Smooth muscle cell (in vitro differentiated cells): ENCODE data around the gene CRAMP1. TPM values are rescaled to one million over a fixed set of nuclear protein-coding genes. Genes with fewer than 3 reads are reported as not detected.

Experiments
- DNase-seq: peaks from one replicate; lab custom pipeline; 2025; ENCODE audit not compliant: unreplicated experiment; lab: John Stamatoyannopoulos, UW
- H2AFZ ChIP-seq: fragments of 200-600 bp; sonication (generic); 2 replicates; pipeline ENCODE4 v1.6.0; 2016; ENCODE audit warnings: antibody characterized with exemption, low read depth, mild to moderate bottlenecking
- H3F3A ChIP-seq: fragments of 200-600 bp; sonication (generic); 2 replicates; pipeline ENCODE4 v1.6.0; 2017; ENCODE audit warnings: antibody characterized with exemption, low read depth
- H3K27ac ChIP-seq: fragments of 200-600 bp; sonication (generic); 2 replicates; pipeline ENCODE4 v1.5.1; 2016; ENCODE audit warnings: low read depth, mild to moderate bottlenecking
- H3K27me3 ChIP-seq: fragments of 200-600 bp; sonication (generic); 2 replicates; pipeline ENCODE4 v1.6.1; 2016; ENCODE audit warnings: low read depth, mild to moderate bottlenecking
- H3K36me3 ChIP-seq: fragments of 200-600 bp; sonication (generic); 2 replicates; pipeline ENCODE4 v1.5.1; 2016; ENCODE audit warnings: low read depth
- H3K4me1 ChIP-seq: fragments of 200-600 bp; sonication (generic); 2 replicates; pipeline ENCODE4 v1.5.1; 2016; ENCODE audit warnings: low read depth
- H3K4me2 ChIP-seq: fragments of 200-600 bp; sonication (generic); 2 replicates; pipeline ENCODE4 v1.6.0; 2016; ENCODE audit warnings: mild to moderate bottlenecking
- H3K4me3 ChIP-seq: fragments of 200-600 bp; sonication (generic); 2 replicates; pipeline ENCODE4 v1.5.1; 2016; ENCODE audit warnings: mild to moderate bottlenecking
- H3K79me2 ChIP-seq: fragments of 200-600 bp; sonication (generic); 2 replicates; pipeline ENCODE4 v1.6.0; 2016; ENCODE audit warnings: low read depth, mild to moderate bottlenecking
- H3K9ac ChIP-seq: fragments of 200-600 bp; sonication (generic); 2 replicates; pipeline ENCODE4 v1.6.0; 2016; ENCODE audit warnings: low read depth
- H3K9me3 ChIP-seq: fragments of 200-600 bp; sonication (generic); replicated peaks from 2 replicates; pipeline ENCODE4 v1.5.1; 2016; ENCODE audit warnings: low read depth
- H4K20me1 ChIP-seq: fragments of 200-600 bp; sonication (generic); 2 replicates; pipeline ENCODE4 v1.6.0; 2016; ENCODE audit warnings: low read depth
- WGBS: methylation state at CpG from one replicate; pipeline ENCODE4 v1.1.7; 2016; ENCODE audit warnings: low lambda C conversion rate; 5-methylcytosine and 5-hydroxymethylcytosine counted together
- polyA plus RNA-seq: library from polyadenylated mRNA; unstranded; fragments of >200 nt; fragmentation: Nextera tagmentation; extraction: Ambion mirVana; gene quantifications from 2 replicates; pipeline ENCODE4 v1.2.1, GENCODE V29; 2016
- total RNA-seq: library from RNA; depleted of rRNA; stranded (reverse); fragments of >200 nt; gene quantifications from 2 replicates; pipeline ENCODE4 v1.2.3, GENCODE V29; 2014
- TF ChIP-seq, protein P1 (sequence below): fragments of 200-600 bp; sonication (generic); IDR thresholded peaks from 2 replicates; pipeline ENCODE4 v1.5.1; 2017; ENCODE audit warnings: borderline replicate concordance, mild to moderate bottlenecking, antibody characterized with exemption; ENCODE audit not compliant: insufficient read depth, poor library complexity, severe bottlenecking

Gene CRAMP1
- total and polyA plus RNA-seq, 2 experiments from 2014 or later: 7.9 to 16.5 TPM

GRCh38 chr16:1687427-1688316 is 75.5 kb downstream of the CRAMP1 start:
- TF ChIP-seq, protein P1, sequence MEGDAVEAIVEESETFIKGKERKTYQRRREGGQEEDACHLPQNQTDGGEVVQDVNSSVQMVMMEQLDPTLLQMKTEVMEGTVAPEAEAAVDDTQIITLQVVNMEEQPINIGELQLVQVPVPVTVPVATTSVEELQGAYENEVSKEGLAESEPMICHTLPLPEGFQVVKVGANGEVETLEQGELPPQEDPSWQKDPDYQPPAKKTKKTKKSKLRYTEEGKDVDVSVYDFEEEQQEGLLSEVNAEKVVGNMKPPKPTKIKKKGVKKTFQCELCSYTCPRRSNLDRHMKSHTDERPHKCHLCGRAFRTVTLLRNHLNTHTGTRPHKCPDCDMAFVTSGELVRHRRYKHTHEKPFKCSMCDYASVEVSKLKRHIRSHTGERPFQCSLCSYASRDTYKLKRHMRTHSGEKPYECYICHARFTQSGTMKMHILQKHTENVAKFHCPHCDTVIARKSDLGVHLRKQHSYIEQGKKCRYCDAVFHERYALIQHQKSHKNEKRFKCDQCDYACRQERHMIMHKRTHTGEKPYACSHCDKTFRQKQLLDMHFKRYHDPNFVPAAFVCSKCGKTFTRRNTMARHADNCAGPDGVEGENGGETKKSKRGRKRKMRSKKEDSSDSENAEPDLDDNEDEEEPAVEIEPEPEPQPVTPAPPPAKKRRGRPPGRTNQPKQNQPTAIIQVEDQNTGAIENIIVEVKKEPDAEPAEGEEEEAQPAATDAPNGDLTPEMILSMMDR: no peak
- Histone ChIP-seq H3K4me1 (no peaks in the 10 kb centered on the region), H4K20me1 (peaks cover 37% of the 10 kb centered on the region), H2AFZ (no peak overlapping the region), H3K4me3 (no peak overlapping the region), H3K4me2 (no peak overlapping the region), H3K9ac (peak overlapping the region; percentile 78), H3F3A (peaks cover 21% of the 10 kb centered on the region), H3K27ac (peak overlapping the region; percentile 97), H3K79me2 (peaks cover 78% of the 10 kb centered on the region), H3K27me3 (no peaks in the 10 kb centered on the region), H3K36me3 (peaks cover 16% of the 10 kb centered on the region), H3K9me3 (no peaks in the 10 kb centered on the region)
- no peak for DNase-seq
- WGBS: 94% methylated on average over 17 of the region's 17 CpGs

DNA sequence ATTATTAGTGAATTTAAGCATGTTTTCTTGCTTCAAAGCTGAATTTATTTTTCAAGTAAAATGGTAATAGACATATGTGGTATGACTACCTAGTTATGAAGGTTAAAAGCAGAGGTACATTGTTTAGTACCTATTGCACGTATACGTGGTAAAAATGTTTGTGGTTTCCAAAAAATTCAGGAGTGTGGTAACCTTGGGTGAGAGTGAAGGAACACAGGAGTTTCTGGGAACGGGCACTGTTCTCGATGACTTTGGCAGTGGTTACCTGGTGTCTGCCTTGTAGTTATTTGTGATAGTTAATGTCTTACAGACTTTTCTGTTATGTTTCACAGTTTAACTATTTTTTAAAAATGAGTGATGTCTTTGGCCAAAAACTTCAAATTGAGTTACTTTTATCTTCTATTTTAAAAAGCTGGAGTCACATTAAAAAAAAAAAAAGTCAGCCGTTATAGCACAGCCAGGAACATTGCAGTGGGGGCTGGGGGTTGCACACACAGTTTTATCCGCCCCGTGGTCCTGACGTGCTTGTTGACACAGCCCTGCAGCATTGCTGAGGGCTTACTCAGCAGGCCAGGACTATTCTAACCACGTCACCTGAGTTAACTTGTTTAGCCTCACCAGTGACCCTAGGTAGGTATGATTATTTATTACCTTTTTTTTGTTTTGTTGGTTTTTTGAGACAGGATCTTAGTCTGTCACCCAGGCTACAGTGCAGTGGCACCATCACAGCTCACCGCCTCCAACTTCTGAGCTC is 76.8 kb downstream of the CRAMP1 start:
- peaks cover 27% of the 10 kb centered on the region for H4K20me1 ChIP-seq
- WGBS: 70% methylated on average over 10 of the region's 10 CpGs
- peaks cover 19% of the 10 kb centered on the region for H3K36me3 ChIP-seq
- no peak overlapping the region for H3K4me3 ChIP-seq
- H3K79me2 ChIP-seq: peaks cover 77% of the 10 kb centered on the region
- no peaks in the 10 kb centered on the region for H3K9me3 ChIP-seq
- peaks cover 24% of the 10 kb centered on the region for H3F3A ChIP-seq
- H3K4me2 ChIP-seq: peak overlapping the region; percentile 2
- peak overlapping the region; percentile 97 for H3K27ac ChIP-seq
- H2AFZ ChIP-seq: no peak overlapping the region
- DNase-seq: no peak
- H3K9ac ChIP-seq: peak overlapping the region; percentile 78
- no peaks in the 10 kb centered on the region for H3K27me3 ChIP-seq
- H3K4me1 ChIP-seq: no peaks in the 10 kb centered on the region
- TF ChIP-seq, protein P1: no peak

- Histone ChIP-seq H3K36me3 (peaks cover 19% of the 10 kb centered on the region), H3K4me3 (no peak overlapping the region), H3K9ac (peak overlapping the region; percentile 78), H3K4me1 (no peaks in the 10 kb centered on the region), H3K79me2 (peaks cover 76% of the 10 kb centered on the region), H3K9me3 (no peaks in the 10 kb centered on the region), H3K27me3 (no peaks in the 10 kb centered on the region), H2AFZ (no peak overlapping the region), H3K27ac (peak overlapping the region; percentile 97), H3F3A (peaks cover 24% of the 10 kb centered on the region), H4K20me1 (peaks cover 22% of the 10 kb centered on the region), H3K4me2 (peak overlapping the region; percentile 14)
- WGBS: 89% methylated on average over 13 of the region's 13 CpGs
- DNase-seq: no peak
- TF ChIP-seq, protein P1: no peak
These were observed 77.7 kb downstream of the CRAMP1 start for GRCh38 chr16:1689853-1690252.
